ENCODE results near the gene BCL3. TPM values are rescaled to one million over a fixed set of nuclear protein-coding genes. Genes with fewer than 3 reads are reported as not detected.
A peak's percentile ranks its signal among the peaks of the same experiment; 100 is the strongest.

The BCL3 gene
- total and polyA plus RNA-seq, 2 of the 4 experiments (the other 2 are of a cell fraction), result 1.6 to 26.0 TPM

DNA sequence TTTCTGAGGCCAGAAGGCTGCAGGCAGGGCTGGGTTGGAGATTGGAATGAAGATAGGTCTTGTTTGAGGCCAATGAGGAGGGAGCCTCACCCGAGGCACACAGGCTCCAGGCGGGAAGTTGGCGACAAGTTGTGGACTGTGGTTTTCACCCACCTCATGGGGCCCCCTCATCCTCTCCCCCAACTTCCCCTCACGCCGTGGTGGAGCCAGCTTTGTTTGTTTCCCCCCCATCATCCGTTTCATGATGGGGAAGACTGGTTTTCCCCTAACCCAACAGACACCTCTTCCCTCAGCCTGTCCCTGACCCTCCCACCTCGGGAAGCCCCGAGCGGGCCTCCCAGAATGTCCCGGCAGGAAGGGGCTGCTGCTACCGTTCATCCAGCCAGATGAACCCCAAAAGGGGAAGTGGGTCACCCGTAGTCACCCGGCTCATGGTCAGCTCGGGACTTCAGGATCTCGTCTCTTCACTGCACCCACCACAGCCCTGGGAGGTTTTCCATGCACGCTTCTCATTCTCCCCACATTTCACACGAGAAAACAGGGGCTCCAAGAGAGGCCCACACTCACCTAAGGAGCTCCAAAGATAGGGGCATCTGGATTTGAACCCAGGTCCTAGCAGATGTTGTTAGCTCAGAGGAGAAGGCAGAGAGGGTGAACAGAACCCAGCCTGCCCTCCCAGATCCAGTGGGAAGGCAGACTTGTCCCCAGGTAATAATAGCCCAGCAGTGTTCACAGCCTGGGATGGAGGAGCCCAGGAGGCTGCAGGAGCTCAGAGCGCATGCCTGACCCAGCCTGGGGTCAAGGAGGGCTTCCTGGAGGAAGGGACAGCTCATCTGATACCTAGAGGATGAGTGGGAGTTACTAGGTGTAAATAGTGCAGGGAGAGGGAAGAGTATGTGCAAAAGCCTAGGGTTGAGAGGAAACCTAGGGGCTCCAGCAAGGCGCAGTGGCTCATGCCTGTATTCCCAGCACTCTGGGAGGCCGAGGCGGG is 26.1 kb upstream of the BCL3 start:
- H3K36me3 ChIP-seq (ENCODE audit: control insufficient read depth, insufficient read depth, low read length), result no peaks in the 10 kb centered on the region
- POLR2A ChIA-PET (ENCODE audit: unreplicated experiment), result no interaction called here
- in situ Hi-C loops (cut with MboI; ENCODE audit: low sequenced_read_pairs) (loop anchor here (5.0 kb wide), 2 partner anchors 50 to 120 kb away; no protein-coding TSS in a partner anchor), dilution Hi-C loops (cut with HindIII; ENCODE audit: low sequenced_read_pairs, unreplicated experiment) (no loop called here), intact Hi-C loops (cut with micrococcal nuclease) (loop anchor here (5.0 kb wide), 1 partner anchor 35 kb away; no protein-coding TSS in a partner anchor)
- no peaks in the 10 kb centered on the region for H3K9me3 ChIP-seq (ENCODE audit: control insufficient read depth, insufficient read depth, low read length)
- WGBS, 2 experiments (ENCODE audit: extremely low coverage in 2 of 2, insufficient read length in 1 of 2), result 60% methylated on average over 4 of the region's 21 CpGs; no CpG with 5 or more reads in 1 of the 2 experiments
- CTCF ChIA-PET, result interaction anchor here (0.6 to 3.8 kb wide), 5 partner anchors 50 to 156 kb away, joined by 3 to 71 read pairs (median 3); partner anchors contain the start of gene NECTIN2
- H3K23ac ChIP-seq (ENCODE audit: low read depth, low read length), result no peak overlapping the region
- H3K14ac ChIP-seq (replicated peaks; ENCODE audit: low read depth, low read length), result no peak overlapping the region
- no TSS peak for BruUV-seq (replicated peaks)
- H3K4me1 ChIP-seq (ENCODE audit: control insufficient read depth, insufficient read depth, low read length), result peaks cover 19% of the 10 kb centered on the region
- peak overlapping the region; percentile 58 for H2AK5ac ChIP-seq (ENCODE audit: low read depth, low read length)
- no peaks in the 10 kb centered on the region for H4K20me1 ChIP-seq (ENCODE audit: insufficient read depth, low read length)
- no peaks in the 10 kb centered on the region for H3K27me3 ChIP-seq (ENCODE audit: control insufficient read depth, insufficient read depth, low read length)
- no peak overlapping the region for H4K5ac ChIP-seq (ENCODE audit: low read depth, low read length)
- H3K18ac ChIP-seq (ENCODE audit: low read depth, low read length), result no peak overlapping the region
- no peak for ATAC-seq (ENCODE audit: low read depth)
- TF ChIP-seq RAD21 (IDR thresholded peaks at IDR 0.05; ENCODE audit: low read length), result no peak
- no peak for TF ChIP-seq MAFK (IDR thresholded peaks at IDR 0.05; ENCODE audit: low read depth, low read length)
- no peak for TF ChIP-seq CHD1 (IDR thresholded peaks at IDR 0.05; ENCODE audit: low read depth, low read length)
- TF ChIP-seq RFX5 (IDR thresholded peaks at IDR 0.05; ENCODE audit: low read depth, low read length), result no peak
- no peak for TF ChIP-seq BHLHE40 (IDR thresholded peaks at IDR 0.05; ENCODE audit: low read depth, low read length)
- H3K9me1 ChIP-seq (ENCODE audit: insufficient read depth, low read length), result peaks cover 10% of the 10 kb centered on the region
- H2BK20ac ChIP-seq (ENCODE audit: low read depth, low read length), result peak overlapping the region; percentile 49; the same call in 1 of the 2 replicates
- H2AFZ ChIP-seq (replicated peaks; ENCODE audit: low read length, poor library complexity), result peak overlapping the region; percentile 5
- no peak overlapping the region for H3K27ac ChIP-seq (ENCODE audit: insufficient read depth, low read length)
- peak overlapping the region; percentile 11; the same call in 1 of the 2 replicates for H4K91ac ChIP-seq (ENCODE audit: insufficient read depth, low read depth, low read length)
- no peak overlapping the region for H4K8ac ChIP-seq (ENCODE audit: low read depth in 2 of 2, low read length in 2 of 2)
- peak overlapping the region; percentile 57; the same call in 1 of the 2 replicates for H3K4ac ChIP-seq (ENCODE audit: low read depth, low read length)
- no peak overlapping the region for H3K4me3 ChIP-seq (ENCODE audit: insufficient read depth, low read depth, low read length)
- H3K79me1 ChIP-seq (ENCODE audit: low read depth in 1 of 2, low read length in 2 of 2), result no peaks in the 10 kb centered on the region
- no peak overlapping the region for H3K56ac ChIP-seq (ENCODE audit: extremely low read depth, insufficient read depth, low read length)
- no peak overlapping the region for H2AK9ac ChIP-seq (replicated peaks; ENCODE audit: low read depth, low read length, poor library complexity)
- no peak overlapping the region for H3K9ac ChIP-seq (ENCODE audit: low read depth, low read length)
- H2BK5ac ChIP-seq (ENCODE audit: low read depth, low read length, poor library complexity, severe bottlenecking), result no peak overlapping the region
- H2BK120ac ChIP-seq (ENCODE audit: low read depth, low read length), result peak overlapping the region; percentile 52; the same call in 1 of the 2 replicates
- H3K4me2 ChIP-seq (ENCODE audit: low read depth, low read length), result no peak overlapping the region
- peak overlapping the region; percentile 83; the same call in 1 of the 3 replicates for H2BK15ac ChIP-seq (ENCODE audit: low read depth, low read length)
- no peak for DNase-seq
